ENCODE results near the gene PAM.

DNA sequence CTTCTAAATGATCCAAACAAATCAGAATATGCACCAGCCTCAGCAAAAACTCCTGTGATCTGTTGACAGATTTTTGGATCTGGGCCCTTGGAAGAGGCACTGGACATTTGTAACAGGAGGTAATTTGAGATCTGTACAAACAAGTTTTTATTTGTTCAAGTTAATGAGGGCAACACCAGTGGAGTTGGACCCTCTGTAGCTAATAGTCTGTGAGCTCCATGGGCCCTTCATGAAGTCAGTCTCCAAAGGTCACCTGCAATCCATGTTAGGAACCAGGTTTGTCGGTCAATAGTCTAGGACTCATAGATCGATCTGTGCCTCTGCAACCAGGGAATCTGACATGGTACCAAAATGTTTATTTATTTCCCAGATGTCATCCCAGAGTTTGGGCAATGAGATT is 40.9 kb downstream of the PAM start:
- TF ChIP-seq, protein P1, sequence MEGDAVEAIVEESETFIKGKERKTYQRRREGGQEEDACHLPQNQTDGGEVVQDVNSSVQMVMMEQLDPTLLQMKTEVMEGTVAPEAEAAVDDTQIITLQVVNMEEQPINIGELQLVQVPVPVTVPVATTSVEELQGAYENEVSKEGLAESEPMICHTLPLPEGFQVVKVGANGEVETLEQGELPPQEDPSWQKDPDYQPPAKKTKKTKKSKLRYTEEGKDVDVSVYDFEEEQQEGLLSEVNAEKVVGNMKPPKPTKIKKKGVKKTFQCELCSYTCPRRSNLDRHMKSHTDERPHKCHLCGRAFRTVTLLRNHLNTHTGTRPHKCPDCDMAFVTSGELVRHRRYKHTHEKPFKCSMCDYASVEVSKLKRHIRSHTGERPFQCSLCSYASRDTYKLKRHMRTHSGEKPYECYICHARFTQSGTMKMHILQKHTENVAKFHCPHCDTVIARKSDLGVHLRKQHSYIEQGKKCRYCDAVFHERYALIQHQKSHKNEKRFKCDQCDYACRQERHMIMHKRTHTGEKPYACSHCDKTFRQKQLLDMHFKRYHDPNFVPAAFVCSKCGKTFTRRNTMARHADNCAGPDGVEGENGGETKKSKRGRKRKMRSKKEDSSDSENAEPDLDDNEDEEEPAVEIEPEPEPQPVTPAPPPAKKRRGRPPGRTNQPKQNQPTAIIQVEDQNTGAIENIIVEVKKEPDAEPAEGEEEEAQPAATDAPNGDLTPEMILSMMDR (optimal IDR thresholded peaks at IDR 0.05 in 1 of 3, IDR thresholded peaks at IDR 0.05 in 1 of 3, conservative IDR thresholded peaks at IDR 0.05 in 1 of 3; ENCODE audit: extremely low read depth in 1 of 3, insufficient read depth in 2 of 3, low read length in 3 of 3), result no peak
- no peak for TF ChIP-seq EZH2 (IDR thresholded peaks at IDR 0.05; ENCODE audit: low read length)
